MCF 10A (cell line): ENCODE results near the gene PEX7. TPM values are rescaled to one million over a fixed set of nuclear protein-coding genes. Genes with fewer than 3 reads are reported as not detected.

Experiments used
- BruUV-seq: library from RNA; stranded (reverse); fragments of 400-500 nt; replicated peaks from 2 replicates; lab custom pipeline; 2021; lab: Mats Ljungman, UMichigan
- CTCF ChIA-PET: fragments of 300-600 bp; sonication (Branson Sonifier 250); formaldehyde crosslinking; extraction: SDS; loops from one replicate; lab custom pipeline; 2021; ENCODE audit warnings: antibody characterized with exemption, inconsistent platforms; lab: Yijun Ruan, JAX
- POLR2A ChIA-PET: fragments of 300-600, 350-650 bp; sonication (Branson Sonifier 250); formaldehyde crosslinking; extraction: SDS; loops from one replicate; lab custom pipeline; 2020; ENCODE audit warnings: antibody characterized with exemption, inconsistent platforms; lab: Yijun Ruan, JAX
- DNase-seq: peaks from one replicate; pipeline ENCODE4 v3.0.0-alpha.2; 2018; ENCODE audit not compliant: unreplicated experiment
- H3K27ac Mint-ChIP-seq: one replicate; pipeline ENCODE4 v1.8.0; 2022; ENCODE audit warnings: mild to moderate bottlenecking, low read depth, mixed read lengths; ENCODE audit not compliant: unreplicated experiment
- H3K27me3 Mint-ChIP-seq: one replicate; pipeline ENCODE4 v1.8.0; 2022; ENCODE audit warnings: mixed read lengths; ENCODE audit not compliant: insufficient read depth, unreplicated experiment
- H3K36me3 Mint-ChIP-seq: one replicate; pipeline ENCODE4 v1.8.0; 2022; ENCODE audit warnings: mild to moderate bottlenecking, moderate library complexity, mixed read lengths; ENCODE audit not compliant: insufficient read depth, unreplicated experiment
- H3K4me1 Mint-ChIP-seq: one replicate; pipeline ENCODE4 v1.8.0; 2022; ENCODE audit warnings: mixed read lengths; ENCODE audit not compliant: insufficient read depth, unreplicated experiment
- H3K4me3 Mint-ChIP-seq: one replicate; pipeline ENCODE4 v1.8.0; 2022; ENCODE audit warnings: mild to moderate bottlenecking, moderate library complexity, mixed read lengths; ENCODE audit not compliant: unreplicated experiment
- H3K9me3 Mint-ChIP-seq: one replicate; pipeline ENCODE4 v1.8.0; 2022; ENCODE audit warnings: mixed read lengths; ENCODE audit not compliant: unreplicated experiment
- intact Hi-C: fragments of 100-400 bp; cut with micrococcal nuclease; formaldehyde crosslinking; loops from 2 replicates; pipeline ENCODE4 v1.14.1; 2022
- total RNA-seq: library from RNA; stranded (reverse); gene quantifications from 2 replicates; pipeline ENCODE4 v1.2.3, GENCODE V29; 2022
- TF ChIP-seq, protein P1 (sequence below): fragments of 200-600 bp; IDR thresholded peaks from one replicate; pipeline ENCODE4 v1.8.0; 2022; ENCODE audit warnings: antibody characterized with exemption, mild to moderate bottlenecking; ENCODE audit not compliant: unreplicated experiment

PEX7 gene
- total RNA-seq, 1 experiment from 2014 or later = 6.0 TPM

DNA sequence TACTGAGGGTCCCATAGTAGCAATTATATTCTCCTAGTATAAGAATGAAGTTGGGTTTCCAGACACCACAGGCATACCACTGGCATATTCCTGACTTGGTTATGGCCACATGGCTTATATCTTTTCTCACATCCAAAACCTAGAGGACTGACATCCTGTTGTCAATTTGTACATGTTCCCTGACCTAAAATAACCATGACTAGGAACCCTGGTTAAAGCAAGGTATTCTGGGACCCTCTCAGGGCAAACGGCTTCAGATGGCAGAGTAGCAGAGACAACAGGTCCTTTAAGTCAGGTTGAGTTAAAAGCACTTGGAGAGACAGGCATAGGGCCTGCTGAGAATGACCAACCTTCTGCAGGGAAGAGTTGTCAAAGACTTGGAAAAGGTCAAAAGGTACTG lies 42.7 kb upstream of the PEX7 start:
- H3K4me1 Mint-ChIP-seq = peaks cover 13% of the 10 kb centered on the region
- ChIA-PET POLR2A (no interaction called here), CTCF (no interaction called here)
- TF ChIP-seq, protein P1, sequence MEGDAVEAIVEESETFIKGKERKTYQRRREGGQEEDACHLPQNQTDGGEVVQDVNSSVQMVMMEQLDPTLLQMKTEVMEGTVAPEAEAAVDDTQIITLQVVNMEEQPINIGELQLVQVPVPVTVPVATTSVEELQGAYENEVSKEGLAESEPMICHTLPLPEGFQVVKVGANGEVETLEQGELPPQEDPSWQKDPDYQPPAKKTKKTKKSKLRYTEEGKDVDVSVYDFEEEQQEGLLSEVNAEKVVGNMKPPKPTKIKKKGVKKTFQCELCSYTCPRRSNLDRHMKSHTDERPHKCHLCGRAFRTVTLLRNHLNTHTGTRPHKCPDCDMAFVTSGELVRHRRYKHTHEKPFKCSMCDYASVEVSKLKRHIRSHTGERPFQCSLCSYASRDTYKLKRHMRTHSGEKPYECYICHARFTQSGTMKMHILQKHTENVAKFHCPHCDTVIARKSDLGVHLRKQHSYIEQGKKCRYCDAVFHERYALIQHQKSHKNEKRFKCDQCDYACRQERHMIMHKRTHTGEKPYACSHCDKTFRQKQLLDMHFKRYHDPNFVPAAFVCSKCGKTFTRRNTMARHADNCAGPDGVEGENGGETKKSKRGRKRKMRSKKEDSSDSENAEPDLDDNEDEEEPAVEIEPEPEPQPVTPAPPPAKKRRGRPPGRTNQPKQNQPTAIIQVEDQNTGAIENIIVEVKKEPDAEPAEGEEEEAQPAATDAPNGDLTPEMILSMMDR = no peak
- H3K36me3 Mint-ChIP-seq = peaks cover 6% of the 10 kb centered on the region
- intact Hi-C loops = no loop called here
- no peak overlapping the region for H3K4me3 Mint-ChIP-seq
- no peaks in the 10 kb centered on the region for H3K27me3 Mint-ChIP-seq
- no peaks in the 10 kb centered on the region for H3K9me3 Mint-ChIP-seq
- no peak for DNase-seq
- H3K27ac Mint-ChIP-seq = no peak overlapping the region
- BruUV-seq = no TSS peak

GRCh38 chr6:136780972-136781371 lies 41.4 kb upstream of the PEX7 start:
- H3K27me3 Mint-ChIP-seq = no peaks in the 10 kb centered on the region
- H3K9me3 Mint-ChIP-seq = no peaks in the 10 kb centered on the region
- H3K4me3 Mint-ChIP-seq = no peak overlapping the region
- H3K4me1 Mint-ChIP-seq = peaks cover 14% of the 10 kb centered on the region
- ChIA-PET POLR2A (interaction anchor here (1.8 kb wide), 1 partner anchor 12 kb away, joined by 5 read pairs; the partner anchor contains the start of gene MAP3K5), CTCF (interaction anchor here (0.6 to 1.2 kb wide), 2 partner anchors 10 to 137 kb away, joined by 3 to 7 read pairs; no protein-coding TSS in a partner anchor)
- intact Hi-C loops = no loop called here
- peaks cover 6% of the 10 kb centered on the region for H3K36me3 Mint-ChIP-seq
- DNase-seq = no peak
- TF ChIP-seq, protein P1 = no peak
- no TSS peak for BruUV-seq
- no peak overlapping the region for H3K27ac Mint-ChIP-seq

- H3K4me1 Mint-ChIP-seq = peaks cover 14% of the 10 kb centered on the region
- peaks cover 6% of the 10 kb centered on the region for H3K36me3 Mint-ChIP-seq
- TF ChIP-seq, protein P1 = no peak
- no peaks in the 10 kb centered on the region for H3K27me3 Mint-ChIP-seq
- no TSS peak for BruUV-seq
- CTCF ChIA-PET = interaction anchor here (0.6 to 1.2 kb wide), 5 partner anchors 10 to 1576 kb away, joined by 3 to 8 read pairs (median 6); partner anchors contain the start of gene MAP3K5
- no peaks in the 10 kb centered on the region for H3K9me3 Mint-ChIP-seq
- intact Hi-C loops = no loop called here
- no peak overlapping the region for H3K4me3 Mint-ChIP-seq
- peak; percentile 51 for DNase-seq
- peak overlapping the region; percentile 78 for H3K27ac Mint-ChIP-seq
- POLR2A ChIA-PET = interaction anchor here (1.0 to 1.4 kb wide), 3 partner anchors 9 to 85 kb away, joined by 4 to 5 read pairs (median 5); no protein-coding TSS in a partner anchor
Observed at GRCh38 chr6:136782021-136782770, 40.2 kb upstream of the PEX7 start.

GRCh38 chr6:136783021-136783420 lies 39.4 kb upstream of the PEX7 start:
- TF ChIP-seq, protein P1 = no peak
- Mint-ChIP-seq H3K4me1 (peaks cover 21% of the 10 kb centered on the region), H3K36me3 (peaks cover 6% of the 10 kb centered on the region), H3K27ac (peak overlapping the region; percentile 81), H3K9me3 (no peaks in the 10 kb centered on the region), H3K27me3 (no peaks in the 10 kb centered on the region), H3K4me3 (no peak overlapping the region)
- ChIA-PET CTCF (interaction anchor here (0.8 kb wide), 1 partner anchor 97 kb away, joined by 3 read pairs; no protein-coding TSS in a partner anchor), POLR2A (interaction anchor here (1.0 to 1.1 kb wide), 2 partner anchors 8 to 9 kb away, joined by 4 to 5 read pairs; no protein-coding TSS in a partner anchor)
- BruUV-seq = no TSS peak
- DNase-seq = no peak
- intact Hi-C loops = no loop called here
